Ishikawa (cell line): ENCODE data around the gene NRXN3.

ENCODE experiments used
- CEBPB ChIP-seq: IDR thresholded peaks from 2 replicates; pipeline ENCODE4 v1.6.1; 2012
- CREB1 ChIP-seq: IDR thresholded peaks from 2 replicates; pipeline ENCODE4 v1.6.1; 2012; ENCODE audit warnings: low read depth
- EGR1 ChIP-seq: IDR thresholded peaks from 2 replicates; pipeline ENCODE4 v1.6.1; 2012
- EP300 ChIP-seq: IDR thresholded peaks from 2 replicates; pipeline ENCODE4 v1.6.1; 2012; ENCODE audit warnings: borderline replicate concordance
- FOXM1 ChIP-seq: IDR thresholded peaks from 2 replicates; pipeline ENCODE4 v1.6.1; 2012; ENCODE audit warnings: low read depth, borderline replicate concordance
- NFIC ChIP-seq: IDR thresholded peaks from 2 replicates; pipeline ENCODE4 v1.6.1; 2012
- RAD21 ChIP-seq: IDR thresholded peaks from 2 replicates; pipeline ENCODE4 v1.6.1; 2012; ENCODE audit warnings: low read depth
- TAF1 ChIP-seq: IDR thresholded peaks from 2 replicates; pipeline ENCODE4 v1.6.1; 2012; ENCODE audit warnings: low read depth, mild to moderate bottlenecking
- TCF12 ChIP-seq: IDR thresholded peaks from 2 replicates; pipeline ENCODE4 v1.6.1; 2012; ENCODE audit warnings: low read depth
- TEAD4 ChIP-seq: IDR thresholded peaks from 2 replicates; pipeline ENCODE4 v1.6.1; 2012
- YY1 ChIP-seq: IDR thresholded peaks from 2 replicates; pipeline ENCODE4 v1.6.1; 2012; ENCODE audit warnings: low read depth
- ZBTB7A ChIP-seq: IDR thresholded peaks from 2 replicates; pipeline ENCODE4 v1.6.1; 2012; ENCODE audit warnings: low read depth
- TF ChIP-seq, protein P1 (sequence below): IDR thresholded peaks from 2 replicates; pipeline ENCODE4 v1.6.1; 2012; ENCODE audit warnings: low read depth, mild to moderate bottlenecking
- TF ChIP-seq, protein P2 (sequence below): IDR thresholded peaks from 2 replicates; pipeline ENCODE4 v1.6.1; 2012
- TF ChIP-seq, protein P3 (sequence below): IDR thresholded peaks from 2 replicates; pipeline ENCODE4 v1.6.1; 2012

Gene NRXN3

DNA sequence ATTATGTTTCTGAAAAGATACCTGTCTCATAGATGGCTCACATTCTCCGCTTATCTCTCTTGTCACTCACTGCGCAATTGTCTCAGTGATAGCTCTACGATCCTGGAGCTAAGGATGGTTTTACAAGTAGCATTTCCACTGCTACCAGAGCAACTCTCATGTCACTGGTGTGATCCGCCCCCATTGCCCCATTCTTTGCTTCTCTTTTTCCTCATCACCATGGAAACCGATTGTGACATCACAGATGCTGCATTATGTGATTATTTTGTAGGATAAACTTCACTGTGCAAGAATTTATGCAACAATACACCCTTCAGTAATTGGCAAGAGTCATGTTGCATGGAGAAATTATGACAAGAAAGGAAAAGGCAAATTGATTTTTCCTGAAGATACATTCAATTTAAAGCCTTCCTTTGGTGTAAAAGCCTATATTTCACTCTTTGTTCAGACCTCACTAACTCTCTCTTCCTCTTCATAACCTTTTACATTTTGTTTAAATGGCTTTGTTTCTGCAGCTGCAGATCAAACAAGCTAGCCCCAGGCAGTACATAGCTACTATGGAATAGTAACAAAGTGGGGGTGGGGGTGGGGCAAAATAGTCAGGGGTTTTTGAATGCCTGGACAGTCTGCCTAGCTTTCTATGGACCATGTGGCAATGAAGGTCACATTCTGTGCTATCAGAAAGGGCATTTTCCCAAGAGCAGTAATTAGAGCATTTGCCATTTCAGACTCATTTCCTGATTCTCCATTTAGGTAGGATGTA is 539.8 kb downstream of the NRXN3 start:
- TF ChIP-seq ZBTB7A (no peak), EP300 (no peak), CREB1 (no peak), TCF12 (no peak), CEBPB (no peak), NFIC (no peak), TEAD4 (no peak), YY1 (no peak), TAF1 (no peak)
- TF ChIP-seq, protein P1, sequence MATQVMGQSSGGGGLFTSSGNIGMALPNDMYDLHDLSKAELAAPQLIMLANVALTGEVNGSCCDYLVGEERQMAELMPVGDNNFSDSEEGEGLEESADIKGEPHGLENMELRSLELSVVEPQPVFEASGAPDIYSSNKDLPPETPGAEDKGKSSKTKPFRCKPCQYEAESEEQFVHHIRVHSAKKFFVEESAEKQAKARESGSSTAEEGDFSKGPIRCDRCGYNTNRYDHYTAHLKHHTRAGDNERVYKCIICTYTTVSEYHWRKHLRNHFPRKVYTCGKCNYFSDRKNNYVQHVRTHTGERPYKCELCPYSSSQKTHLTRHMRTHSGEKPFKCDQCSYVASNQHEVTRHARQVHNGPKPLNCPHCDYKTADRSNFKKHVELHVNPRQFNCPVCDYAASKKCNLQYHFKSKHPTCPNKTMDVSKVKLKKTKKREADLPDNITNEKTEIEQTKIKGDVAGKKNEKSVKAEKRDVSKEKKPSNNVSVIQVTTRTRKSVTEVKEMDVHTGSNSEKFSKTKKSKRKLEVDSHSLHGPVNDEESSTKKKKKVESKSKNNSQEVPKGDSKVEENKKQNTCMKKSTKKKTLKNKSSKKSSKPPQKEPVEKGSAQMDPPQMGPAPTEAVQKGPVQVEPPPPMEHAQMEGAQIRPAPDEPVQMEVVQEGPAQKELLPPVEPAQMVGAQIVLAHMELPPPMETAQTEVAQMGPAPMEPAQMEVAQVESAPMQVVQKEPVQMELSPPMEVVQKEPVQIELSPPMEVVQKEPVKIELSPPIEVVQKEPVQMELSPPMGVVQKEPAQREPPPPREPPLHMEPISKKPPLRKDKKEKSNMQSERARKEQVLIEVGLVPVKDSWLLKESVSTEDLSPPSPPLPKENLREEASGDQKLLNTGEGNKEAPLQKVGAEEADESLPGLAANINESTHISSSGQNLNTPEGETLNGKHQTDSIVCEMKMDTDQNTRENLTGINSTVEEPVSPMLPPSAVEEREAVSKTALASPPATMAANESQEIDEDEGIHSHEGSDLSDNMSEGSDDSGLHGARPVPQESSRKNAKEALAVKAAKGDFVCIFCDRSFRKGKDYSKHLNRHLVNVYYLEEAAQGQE, result no peak
- TF ChIP-seq, protein P2, sequence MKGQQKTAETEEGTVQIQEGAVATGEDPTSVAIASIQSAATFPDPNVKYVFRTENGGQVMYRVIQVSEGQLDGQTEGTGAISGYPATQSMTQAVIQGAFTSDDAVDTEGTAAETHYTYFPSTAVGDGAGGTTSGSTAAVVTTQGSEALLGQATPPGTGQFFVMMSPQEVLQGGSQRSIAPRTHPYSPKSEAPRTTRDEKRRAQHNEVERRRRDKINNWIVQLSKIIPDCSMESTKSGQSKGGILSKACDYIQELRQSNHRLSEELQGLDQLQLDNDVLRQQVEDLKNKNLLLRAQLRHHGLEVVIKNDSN, result no peak
- TF ChIP-seq, protein P3, sequence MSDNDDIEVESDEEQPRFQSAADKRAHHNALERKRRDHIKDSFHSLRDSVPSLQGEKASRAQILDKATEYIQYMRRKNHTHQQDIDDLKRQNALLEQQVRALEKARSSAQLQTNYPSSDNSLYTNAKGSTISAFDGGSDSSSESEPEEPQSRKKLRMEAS, result no peak

DNA sequence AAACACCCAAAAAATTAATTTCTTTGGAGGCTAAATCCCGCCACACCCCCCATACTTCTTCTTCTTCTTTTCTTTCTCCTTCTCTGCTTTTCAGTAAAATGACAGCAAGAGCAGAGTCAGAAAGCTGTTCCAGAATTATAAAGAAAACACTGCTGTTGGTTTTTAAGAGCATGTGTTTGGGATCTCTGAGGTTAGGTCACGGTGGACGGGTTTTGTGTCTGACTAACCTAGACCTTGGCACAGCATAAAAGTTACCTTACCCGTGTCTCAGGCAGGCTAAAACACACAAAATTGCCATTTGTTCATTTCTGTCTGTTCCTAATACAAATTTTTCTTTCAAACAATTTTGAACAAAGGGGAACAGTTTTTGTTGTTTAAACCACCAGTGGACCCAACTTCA is 540.8 kb downstream of the NRXN3 start:
- no peak for TF ChIP-seq EGR1
- no peak for TF ChIP-seq TCF12
- no peak for TF ChIP-seq EP300
- TF ChIP-seq CEBPB, result no peak
- TF ChIP-seq NFIC, result no peak
- TF ChIP-seq RAD21, result no peak
- TF ChIP-seq TAF1, result no peak
- TF ChIP-seq, protein P1, result no peak
- TF ChIP-seq CREB1, result no peak

DNA sequence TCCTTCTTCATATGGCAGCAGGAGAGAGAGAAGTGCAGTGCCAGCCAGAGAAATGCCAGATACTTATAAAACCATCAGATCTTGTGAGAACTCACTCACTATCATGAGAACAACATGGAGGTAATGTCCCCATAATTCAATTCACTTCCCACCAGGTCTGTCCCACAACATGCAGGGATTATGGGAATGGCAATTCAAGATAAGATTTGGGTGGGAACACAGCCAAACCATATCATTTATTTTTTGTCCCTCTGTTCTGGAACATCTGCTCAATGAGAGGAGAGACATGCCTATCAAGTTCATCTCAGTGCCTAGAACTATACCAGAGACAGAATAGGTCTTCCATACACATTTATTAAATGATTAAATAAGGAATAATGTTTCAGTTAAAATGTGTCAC is 543.5 kb downstream of the NRXN3 start:
- TF ChIP-seq, protein P1, result no peak
- TF ChIP-seq, protein P2, result no peak
- TF ChIP-seq EP300 (no peak), ZBTB7A (no peak), CREB1 (no peak), RAD21 (no peak), YY1 (no peak), FOXM1 (no peak), TEAD4 (no peak), TCF12 (no peak), TAF1 (no peak)
- TF ChIP-seq, protein P3, result no peak

DNA sequence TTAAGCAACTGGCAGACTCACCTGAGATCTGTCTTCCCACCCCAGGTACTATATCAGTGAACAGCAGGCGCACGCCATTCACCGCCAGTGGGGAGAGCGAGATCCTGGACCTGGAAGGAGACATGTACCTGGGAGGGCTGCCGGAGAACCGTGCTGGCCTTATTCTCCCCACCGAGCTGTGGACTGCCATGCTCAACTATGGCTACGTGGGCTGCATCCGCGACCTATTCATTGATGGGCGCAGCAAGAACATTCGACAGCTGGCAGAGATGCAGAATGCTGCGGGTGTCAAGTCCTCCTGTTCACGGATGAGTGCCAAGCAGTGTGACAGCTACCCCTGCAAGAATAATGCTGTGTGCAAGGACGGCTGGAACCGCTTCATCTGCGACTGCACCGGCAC is 544.5 kb downstream of the NRXN3 start:
- no peak for TF ChIP-seq TEAD4
- no peak for TF ChIP-seq RAD21
- TF ChIP-seq, protein P2, result no peak
